HCT116 (cell line): Measurements from ENCODE around the gene UBAP2L. TPM values are rescaled to one million over a fixed set of nuclear protein-coding genes. Genes with fewer than 3 reads are reported as not detected.

Source experiments
- ATAC-seq: fragments of 200-7000 bp; cut with Tn5 transposase; 2 replicates; pipeline ENCODE4 v1.9.1; 2020; ENCODE audit warnings: mild to moderate bottlenecking, moderate library complexity
- BruUV-seq: library from RNA; stranded (reverse); fragments of 400-500 nt; replicated peaks from 2 replicates; lab custom pipeline; 2021; lab: Mats Ljungman, UMichigan
- CTCF ChIA-PET: fragments of 300-600 bp; sonication (Branson Sonifier 250); formaldehyde crosslinking; loops from one replicate; lab custom pipeline; 2021; ENCODE audit warnings: antibody characterized with exemption; lab: Charles Lee
- POLR2A ChIA-PET: fragments of 300-600, 350-600 bp; sonication (Branson Sonifier 250); formaldehyde crosslinking; loops from one replicate; lab custom pipeline; 2021; ENCODE audit warnings: antibody characterized with exemption; lab: Charles Lee
- RAD21 ChIA-PET, 2 experiments: fragments of 300-600 bp; sonication (Branson Sonifier 250); formaldehyde crosslinking; loops; one replicate each; lab custom pipeline; 2023; ENCODE audit warnings: low total read pairs in 2 of 2; ENCODE audit not compliant: uncharacterized antibody in 2 of 2, unreplicated experiment in 2 of 2, low non-redundant PET in 1 of 2; lab: Charles Lee
- DNase-seq: peaks from one replicate; pipeline ENCODE4 v3.0.0-alpha.2; 2010; ENCODE audit warnings: low read depth, low spot score
- H2AFZ ChIP-seq: fragments of 200-600 bp; shearing (Covaris generic), sonication (generic); 2 replicates; pipeline ENCODE4 v1.6.1; 2017; ENCODE audit warnings: low read depth, mixed run types, mixed read lengths, antibody characterized with exemption, low read length; ENCODE audit not compliant: poor library complexity, severe bottlenecking
- H3K27ac ChIP-seq: 2 replicates; pipeline ENCODE4 v1.5.1; 2012; ENCODE audit warnings: low read depth, low read length
- H3K27me3 ChIP-seq: fragments of 200-600 bp; sonication (generic); 2 replicates; pipeline ENCODE4 v1.6.1; 2016; ENCODE audit warnings: mixed run types, low read length, mixed read lengths; ENCODE audit not compliant: insufficient read depth
- H3K36me3 ChIP-seq, 2 experiments: fragments of 200-500 bp in 1 of 2; fragments of 200-600 bp in 1 of 2; sonication (Bioruptor generic) in 1 of 2; sonication (generic) in 1 of 2; 2 replicates each; pipeline versions ENCODE4 v1.5.1 to v1.6.1; 2014 to 2016; ENCODE audit warnings: low read length in 2 of 2, inconsistent platforms in 1 of 2, mixed read lengths in 1 of 2, mixed run types in 1 of 2; ENCODE audit not compliant: insufficient read depth in 2 of 2, control insufficient read depth in 1 of 2
- H3K4me1 ChIP-seq, 2 experiments: fragments of 200-600 bp in 1 of 2; sonication (generic) in 1 of 2; 2 replicates each; pipeline versions ENCODE4 v1.5.1 to v1.6.1; 2012 to 2017; ENCODE audit warnings: low read length in 2 of 2, inconsistent platforms in 1 of 2, mild to moderate bottlenecking in 1 of 2, mixed read lengths in 1 of 2, mixed run types in 1 of 2, moderate library complexity in 1 of 2; ENCODE audit not compliant: insufficient read depth in 2 of 2, control insufficient read depth in 1 of 2
- H3K4me2 ChIP-seq: fragments of 200-600 bp; sonication (generic); 2 replicates; pipeline ENCODE4 v1.6.1; 2017; ENCODE audit warnings: mixed run types, low read length, mixed read lengths
- H3K4me3 ChIP-seq, 2 experiments: fragments of 200-600 bp in 1 of 2; sonication (generic) in 1 of 2; replicated peaks in 1 of 2; 2 replicates each; pipeline ENCODE4 v1.5.1; 2011 to 2016; ENCODE audit warnings: low read length in 2 of 2, control low read depth in 1 of 2, low read depth in 1 of 2, mild to moderate bottlenecking in 1 of 2, mixed read lengths in 1 of 2, mixed run types in 1 of 2
- H3K79me2 ChIP-seq: fragments of 200-600 bp; sonication (generic); 2 replicates; pipeline ENCODE4 v1.6.1; 2017; ENCODE audit warnings: mild to moderate bottlenecking, mixed run types, low read length, moderate library complexity, mixed read lengths; ENCODE audit not compliant: insufficient read depth
- H3K9ac ChIP-seq: fragments of 200-600 bp; sonication (generic); 2 replicates; pipeline ENCODE4 v1.6.1; 2016; ENCODE audit warnings: low read length, mixed read lengths
- H3K9me2 ChIP-seq: fragments of 200-600 bp; sonication (generic), shearing (Covaris generic); 2 replicates; pipeline ENCODE4 v1.6.1; 2017; ENCODE audit warnings: mixed run types, mild to moderate bottlenecking, moderate library complexity; ENCODE audit not compliant: insufficient read depth
- H3K9me3 ChIP-seq, 2 experiments: fragments of 200-500 bp in 1 of 2; fragments of 200-600 bp in 1 of 2; sonication (Bioruptor generic) in 1 of 2; sonication (generic) in 1 of 2; 2 replicates each; pipeline ENCODE4 v1.6.1; 2014 to 2017; ENCODE audit warnings: low read length in 2 of 2, mixed read lengths in 2 of 2, inconsistent platforms in 1 of 2, low read depth in 1 of 2, mild to moderate bottlenecking in 1 of 2, mixed run types in 1 of 2, moderate library complexity in 1 of 2; ENCODE audit not compliant: control insufficient read depth in 1 of 2, insufficient read depth in 1 of 2
- H4K20me1 ChIP-seq: fragments of 200-600 bp; sonication (generic), shearing (Covaris generic); 2 replicates; pipeline ENCODE4 v1.6.1; 2017; ENCODE audit warnings: mixed run types, mild to moderate bottlenecking, moderate library complexity; ENCODE audit not compliant: insufficient read depth
- CBX3 ChIP-seq: IDR thresholded peaks from 2 replicates; pipeline ENCODE4 v1.6.1; 2012; ENCODE audit warnings: low read depth
- CEBPB ChIP-seq: IDR thresholded peaks from 2 replicates; pipeline ENCODE4 v1.6.1; 2012; ENCODE audit warnings: low read depth
- EGR1 ChIP-seq: IDR thresholded peaks from 2 replicates; pipeline ENCODE4 v1.6.1; 2012; ENCODE audit warnings: low read depth
- EZH2phosphoT487 ChIP-seq: fragments of 200-600 bp; IDR thresholded peaks from 2 replicates; pipeline ENCODE4 v1.6.1; 2018; ENCODE audit warnings: antibody characterized with exemption, borderline replicate concordance
- FOSL1 ChIP-seq: IDR thresholded peaks from 2 replicates; pipeline ENCODE4 v1.6.1; 2012; ENCODE audit warnings: low read depth
- JUND ChIP-seq: IDR thresholded peaks from 2 replicates; pipeline ENCODE4 v1.6.1; 2012
- POLR2A ChIP-seq: IDR thresholded peaks from 2 replicates; pipeline ENCODE4 v1.7.0; 2011; ENCODE audit warnings: borderline replicate concordance; ENCODE audit not compliant: insufficient read depth, insufficient read length; ENCODE audit errors: extremely low read depth
- POLR2AphosphoS5 ChIP-seq: IDR thresholded peaks from 2 replicates; pipeline ENCODE4 v1.6.1; 2011; ENCODE audit warnings: mild to moderate bottlenecking, low read depth, low read length, moderate library complexity
- RAD21 ChIP-seq: IDR thresholded peaks from 2 replicates; pipeline ENCODE4 v1.6.1; 2012; ENCODE audit warnings: low read depth, mild to moderate bottlenecking
- SIN3A ChIP-seq: IDR thresholded peaks from 2 replicates; pipeline ENCODE4 v1.6.1; 2012; ENCODE audit warnings: low read depth
- SRF ChIP-seq: IDR thresholded peaks from 2 replicates; pipeline ENCODE4 v1.6.1; 2012; ENCODE audit warnings: low read depth
- TCF7L2 ChIP-seq: IDR thresholded peaks from 2 replicates; pipeline ENCODE4 v1.7.0; 2011; ENCODE audit warnings: borderline replicate concordance, inconsistent platforms; ENCODE audit not compliant: insufficient read depth, insufficient read length; ENCODE audit errors: extremely low read depth
- intact Hi-C: fragments of 100-400 bp; cut with micrococcal nuclease; formaldehyde crosslinking; loops from 2 replicates; pipeline ENCODE4 v1.10.0; 2022
- total RNA-seq: library from RNA; stranded (reverse); gene quantifications from one replicate; pipeline ENCODE4 v1.2.1, GENCODE V29; 2021; ENCODE audit not compliant: unreplicated experiment
- TF ChIP-seq, protein P1 (sequence below): IDR thresholded peaks from 2 replicates; pipeline ENCODE4 v1.6.1; 2012; ENCODE audit warnings: low read depth
- TF ChIP-seq, protein P2 (sequence below): IDR thresholded peaks from 2 replicates; pipeline ENCODE4 v1.6.1; 2012

Gene UBAP2L
- total RNA-seq, 1 experiment from 2014 or later: 189 TPM

DNA sequence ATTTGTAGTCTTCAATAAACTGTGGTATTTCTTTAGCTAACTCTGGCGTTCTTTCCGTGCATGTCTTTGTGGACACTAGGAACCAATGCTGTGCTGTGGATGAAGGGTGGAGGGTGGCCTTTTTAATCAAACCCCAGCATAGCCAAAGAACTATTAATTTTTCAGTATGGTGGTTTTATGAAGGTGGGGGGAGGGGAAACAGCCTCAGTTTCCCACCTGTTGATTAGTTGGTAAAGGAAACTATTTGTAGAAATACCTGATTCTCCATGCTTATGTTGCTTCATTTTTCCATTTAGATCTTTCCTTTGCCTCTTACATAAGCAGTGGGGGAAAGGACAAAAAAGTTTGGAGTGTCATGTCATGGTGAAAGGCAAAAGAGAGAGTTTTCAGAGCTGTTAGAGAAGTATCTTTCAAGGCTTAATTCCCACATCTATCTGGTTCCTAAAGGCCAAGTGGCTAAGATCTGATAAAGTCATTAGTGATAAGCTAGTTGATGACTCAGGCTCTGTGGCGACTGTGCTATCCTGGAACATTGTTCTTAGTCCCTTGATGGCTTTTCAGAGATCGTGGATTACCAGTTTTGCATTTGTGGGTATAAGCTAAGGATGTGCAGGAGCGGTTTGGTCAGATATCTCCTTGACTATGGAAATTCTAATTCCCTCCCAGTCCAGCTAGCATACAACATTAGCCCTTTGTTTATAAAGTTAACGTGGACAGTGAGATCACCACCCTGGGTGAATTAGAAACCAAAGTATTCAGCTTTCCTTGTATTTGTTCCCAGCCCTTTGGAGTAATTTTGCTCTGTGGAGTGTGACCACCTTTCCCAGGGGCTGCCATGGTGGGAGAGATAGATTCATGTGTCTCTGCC is 42.9 kb downstream of the UBAP2L start:
- Histone ChIP-seq H3K36me3 (peaks cover 49 to 57% of the 10 kb centered on the region in 2 experiments), H3K4me3 (no peak overlapping the region), H3K9ac (no peak overlapping the region), H3K9me2 (no peaks in the 10 kb centered on the region), H3K4me2 (no peak overlapping the region), H4K20me1 (peaks cover 4% of the 10 kb centered on the region; the same call in 1 of the 2 replicates), H3K4me1 (no peaks in the 10 kb centered on the region), H3K27ac (no peak overlapping the region), H3K9me3 (no peaks in the 10 kb centered on the region), H3K79me2 (peaks cover 14% of the 10 kb centered on the region; the same call in 1 of the 2 replicates), H2AFZ (no peak overlapping the region), H3K27me3 (no peaks in the 10 kb centered on the region)
- POLR2A ChIA-PET: no interaction called here
- CTCF ChIA-PET: interaction anchor here (1.0 kb wide), 1 partner anchor 64 kb away, joined by 3 read pairs; no protein-coding TSS in a partner anchor
- intact Hi-C loops: loop anchor here (5.0 kb wide), 1 partner anchor 36 kb away; no protein-coding TSS in a partner anchor
- DNase-seq (no peak), ATAC-seq (no peak)
- no TSS peak for BruUV-seq
- RAD21 ChIA-PET: no interaction called here
- TF ChIP-seq, protein P1, sequence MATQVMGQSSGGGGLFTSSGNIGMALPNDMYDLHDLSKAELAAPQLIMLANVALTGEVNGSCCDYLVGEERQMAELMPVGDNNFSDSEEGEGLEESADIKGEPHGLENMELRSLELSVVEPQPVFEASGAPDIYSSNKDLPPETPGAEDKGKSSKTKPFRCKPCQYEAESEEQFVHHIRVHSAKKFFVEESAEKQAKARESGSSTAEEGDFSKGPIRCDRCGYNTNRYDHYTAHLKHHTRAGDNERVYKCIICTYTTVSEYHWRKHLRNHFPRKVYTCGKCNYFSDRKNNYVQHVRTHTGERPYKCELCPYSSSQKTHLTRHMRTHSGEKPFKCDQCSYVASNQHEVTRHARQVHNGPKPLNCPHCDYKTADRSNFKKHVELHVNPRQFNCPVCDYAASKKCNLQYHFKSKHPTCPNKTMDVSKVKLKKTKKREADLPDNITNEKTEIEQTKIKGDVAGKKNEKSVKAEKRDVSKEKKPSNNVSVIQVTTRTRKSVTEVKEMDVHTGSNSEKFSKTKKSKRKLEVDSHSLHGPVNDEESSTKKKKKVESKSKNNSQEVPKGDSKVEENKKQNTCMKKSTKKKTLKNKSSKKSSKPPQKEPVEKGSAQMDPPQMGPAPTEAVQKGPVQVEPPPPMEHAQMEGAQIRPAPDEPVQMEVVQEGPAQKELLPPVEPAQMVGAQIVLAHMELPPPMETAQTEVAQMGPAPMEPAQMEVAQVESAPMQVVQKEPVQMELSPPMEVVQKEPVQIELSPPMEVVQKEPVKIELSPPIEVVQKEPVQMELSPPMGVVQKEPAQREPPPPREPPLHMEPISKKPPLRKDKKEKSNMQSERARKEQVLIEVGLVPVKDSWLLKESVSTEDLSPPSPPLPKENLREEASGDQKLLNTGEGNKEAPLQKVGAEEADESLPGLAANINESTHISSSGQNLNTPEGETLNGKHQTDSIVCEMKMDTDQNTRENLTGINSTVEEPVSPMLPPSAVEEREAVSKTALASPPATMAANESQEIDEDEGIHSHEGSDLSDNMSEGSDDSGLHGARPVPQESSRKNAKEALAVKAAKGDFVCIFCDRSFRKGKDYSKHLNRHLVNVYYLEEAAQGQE: no peak
- TF ChIP-seq SRF: no peak
- no peak for TF ChIP-seq CEBPB
- TF ChIP-seq, protein P2, sequence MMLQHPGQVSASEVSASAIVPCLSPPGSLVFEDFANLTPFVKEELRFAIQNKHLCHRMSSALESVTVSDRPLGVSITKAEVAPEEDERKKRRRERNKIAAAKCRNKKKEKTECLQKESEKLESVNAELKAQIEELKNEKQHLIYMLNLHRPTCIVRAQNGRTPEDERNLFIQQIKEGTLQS: no peak
- no peak for TF ChIP-seq POLR2A
- no peak for TF ChIP-seq SIN3A
- no peak for TF ChIP-seq RAD21
- TF ChIP-seq JUND: no peak
- no peak for TF ChIP-seq FOSL1
- TF ChIP-seq TCF7L2: no peak
- TF ChIP-seq EGR1: no peak
- no peak for TF ChIP-seq POLR2AphosphoS5
- no peak for TF ChIP-seq CBX3
- no peak for TF ChIP-seq EZH2phosphoT487
